Lower leg skin (tissue), 3 donors: Measurements from ENCODE around the gene SMIM23.

ENCODE experiments used
- POLR2A ChIP-seq, 2 donors: fragments of 450-650 bp; IDR thresholded peaks; one replicate each; pipeline ENCODE4 v1.6.1; 2016 to 2017; ENCODE audit warnings: antibody characterized with exemption in 2 of 2, mild to moderate bottlenecking in 1 of 2, moderate library complexity in 1 of 2
- TF ChIP-seq, protein P1 (sequence below), 3 donors: fragments of 450-650 bp; IDR thresholded peaks; one replicate each; pipeline ENCODE4 v1.5.1; 2016; ENCODE audit warnings: antibody characterized with exemption in 3 of 3, mild to moderate bottlenecking in 3 of 3, moderate library complexity in 2 of 3

DNA sequence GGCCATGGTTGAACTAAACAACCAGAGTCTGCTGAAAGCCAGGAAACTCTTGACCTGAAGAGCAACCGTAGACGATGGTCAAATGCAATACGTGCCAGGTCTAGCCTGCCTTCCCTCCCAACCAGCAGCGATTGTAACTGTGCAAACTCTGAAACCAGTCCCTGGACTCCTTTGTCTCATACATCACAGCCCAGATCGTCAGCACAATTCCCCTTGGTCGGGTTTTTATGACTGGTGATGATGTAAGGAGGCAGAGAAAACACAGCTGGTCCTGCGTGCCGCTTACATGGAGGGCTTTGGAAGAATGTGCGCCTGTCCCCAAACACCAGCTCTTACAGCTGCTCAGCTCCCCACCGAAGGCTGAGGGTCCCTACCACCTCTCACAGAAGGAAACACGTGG, 24.6 kb downstream of the SMIM23 start:
- TF ChIP-seq, protein P1, sequence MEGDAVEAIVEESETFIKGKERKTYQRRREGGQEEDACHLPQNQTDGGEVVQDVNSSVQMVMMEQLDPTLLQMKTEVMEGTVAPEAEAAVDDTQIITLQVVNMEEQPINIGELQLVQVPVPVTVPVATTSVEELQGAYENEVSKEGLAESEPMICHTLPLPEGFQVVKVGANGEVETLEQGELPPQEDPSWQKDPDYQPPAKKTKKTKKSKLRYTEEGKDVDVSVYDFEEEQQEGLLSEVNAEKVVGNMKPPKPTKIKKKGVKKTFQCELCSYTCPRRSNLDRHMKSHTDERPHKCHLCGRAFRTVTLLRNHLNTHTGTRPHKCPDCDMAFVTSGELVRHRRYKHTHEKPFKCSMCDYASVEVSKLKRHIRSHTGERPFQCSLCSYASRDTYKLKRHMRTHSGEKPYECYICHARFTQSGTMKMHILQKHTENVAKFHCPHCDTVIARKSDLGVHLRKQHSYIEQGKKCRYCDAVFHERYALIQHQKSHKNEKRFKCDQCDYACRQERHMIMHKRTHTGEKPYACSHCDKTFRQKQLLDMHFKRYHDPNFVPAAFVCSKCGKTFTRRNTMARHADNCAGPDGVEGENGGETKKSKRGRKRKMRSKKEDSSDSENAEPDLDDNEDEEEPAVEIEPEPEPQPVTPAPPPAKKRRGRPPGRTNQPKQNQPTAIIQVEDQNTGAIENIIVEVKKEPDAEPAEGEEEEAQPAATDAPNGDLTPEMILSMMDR (IDR thresholded peaks at IDR 0.05): no peak
- no peak for TF ChIP-seq POLR2A (IDR thresholded peaks at IDR 0.05)
